Endothelial cell of umbilical vein (primary cell): ENCODE measurements around the gene CBX2. TPM values are rescaled to one million over a fixed set of nuclear protein-coding genes. Genes with fewer than 3 reads are reported as not detected.

ENCODE experiments used
- BruUV-seq: library from RNA; stranded (reverse); fragments of 400-500 nt; replicated peaks from 2 replicates; lab custom pipeline; 2021; lab: Mats Ljungman, UMichigan
- CTCF ChIA-PET: fragments of 300-600, 350-600 bp; sonication (Branson Sonifier 250); formaldehyde crosslinking; loops from one replicate; lab custom pipeline; 2021; ENCODE audit warnings: antibody characterized with exemption, inconsistent platforms; lab: Charles Lee
- POLR2A ChIA-PET: fragments of 300-600, 350-600 bp; sonication (Branson Sonifier 250); formaldehyde crosslinking; loops from one replicate; lab custom pipeline; 2021; ENCODE audit warnings: antibody characterized with exemption, inconsistent platforms; lab: Charles Lee
- DNase-seq: peaks from one replicate; pipeline ENCODE4 v3.0.0-alpha.2; 2011; ENCODE audit warnings: low read depth, low spot score
- FAIRE-seq: peaks from 2 replicates; lab custom pipeline; 2011; peaks lifted over from hg19 to GRCh38; lab: Jason Lieb, UNC
- H2AFZ ChIP-seq: 2 replicates; pipeline ENCODE4 v1.6.0; 2012; ENCODE audit warnings: low read depth, low read length, control low read depth, inconsistent platforms
- H3K27ac ChIP-seq: 2 replicates; pipeline ENCODE4 v1.5.1; 2011; ENCODE audit warnings: low read depth, mild to moderate bottlenecking, control low read depth, low read length, moderate library complexity; ENCODE audit not compliant: insufficient read depth
- H3K27me3 ChIP-seq, 2 experiments: 2 replicates each; pipeline versions ENCODE4 v1.6.0 to v1.6.1; 2011; ENCODE audit warnings: low read length in 2 of 2, mixed read lengths in 1 of 2; ENCODE audit not compliant: control insufficient read depth in 2 of 2, insufficient read depth in 2 of 2
- H3K36me3 ChIP-seq, 2 experiments: 2 replicates in 1 of 2; 3 replicates in 1 of 2; pipeline ENCODE4 v1.5.1; 2011; ENCODE audit warnings: low read length in 2 of 2, mild to moderate bottlenecking in 1 of 2, moderate library complexity in 1 of 2; ENCODE audit not compliant: control insufficient read depth in 2 of 2, insufficient read depth in 2 of 2; ENCODE audit errors: extremely low read depth in 1 of 2
- H3K4me1 ChIP-seq: 3 replicates; pipeline ENCODE4 v1.5.1; 2011; ENCODE audit warnings: mild to moderate bottlenecking, low read length; ENCODE audit not compliant: control insufficient read depth, insufficient read depth; ENCODE audit errors: extremely low read depth
- H3K4me2 ChIP-seq: 2 replicates; pipeline ENCODE4 v1.6.1; 2011; ENCODE audit warnings: low read length, control low read depth, mixed read lengths; ENCODE audit not compliant: insufficient read depth
- H3K4me3 ChIP-seq, 3 experiments: fragments of 200-600 bp in 1 of 3; sonication (generic), shearing (Covaris generic) in 1 of 3; replicated peaks in 1 of 3; 2 replicates each; pipeline ENCODE4 v1.5.1; 2011 to 2016; ENCODE audit warnings: control low read depth in 3 of 3, low read length in 3 of 3, mild to moderate bottlenecking in 2 of 3, inconsistent platforms in 1 of 3, low read depth in 1 of 3, moderate library complexity in 1 of 3; ENCODE audit not compliant: insufficient read depth in 1 of 3
- H3K79me2 ChIP-seq: 2 replicates; pipeline ENCODE4 v1.6.0; 2012; ENCODE audit warnings: low read length, inconsistent platforms; ENCODE audit not compliant: control insufficient read depth, insufficient read depth
- H3K9ac ChIP-seq: replicated peaks from 2 replicates; pipeline ENCODE3; 2011; ENCODE audit warnings: low read length, control low read depth; ENCODE audit not compliant: insufficient read depth; ENCODE audit errors: extremely low read depth
- H3K9me1 ChIP-seq: replicated peaks from 3 replicates; pipeline ENCODE4 v1.6.0; 2011; ENCODE audit warnings: mild to moderate bottlenecking, low read length; ENCODE audit not compliant: control insufficient read depth, insufficient read depth; ENCODE audit errors: extremely low read depth
- H3K9me3 ChIP-seq: replicated peaks from 2 replicates; pipeline ENCODE4 v1.5.1; 2012; ENCODE audit warnings: low read length, inconsistent platforms; ENCODE audit not compliant: control insufficient read depth, insufficient read depth
- H4K20me1 ChIP-seq: replicated peaks from 2 replicates; pipeline ENCODE3; 2011; ENCODE audit warnings: mild to moderate bottlenecking, low read length; ENCODE audit not compliant: control insufficient read depth, insufficient read depth; ENCODE audit errors: extremely low read depth
- EZH2 ChIP-seq: IDR thresholded peaks from 2 replicates; pipeline ENCODE4 v1.6.1; 2012; ENCODE audit warnings: borderline replicate concordance, low read depth, mild to moderate bottlenecking, moderate library complexity, low read length, inconsistent platforms; ENCODE audit not compliant: severe bottlenecking
- FOS ChIP-seq: IDR thresholded peaks from 2 replicates; pipeline ENCODE4 v1.6.1; 2011; ENCODE audit warnings: mild to moderate bottlenecking, low read length, moderate library complexity, borderline replicate concordance; ENCODE audit not compliant: insufficient read depth
- GATA2 ChIP-seq: IDR thresholded peaks from 2 replicates; pipeline ENCODE4 v1.7.0; 2011; ENCODE audit warnings: low read depth, mild to moderate bottlenecking, moderate library complexity, mixed read lengths, low read length; ENCODE audit not compliant: insufficient read length, insufficient read depth
- JUN ChIP-seq: IDR thresholded peaks from 2 replicates; pipeline ENCODE4 v1.6.1; 2011; ENCODE audit warnings: borderline replicate concordance, low read depth; ENCODE audit not compliant: insufficient read length, insufficient read depth
- MYC ChIP-seq: IDR thresholded peaks from one replicate; pipeline ENCODE4 v1.6.1; 2011; ENCODE audit warnings: mild to moderate bottlenecking, low read depth, low read length
- POLR2A ChIP-seq: IDR thresholded peaks from 2 replicates; pipeline ENCODE4 v1.6.1; 2012; ENCODE audit warnings: low read depth, mild to moderate bottlenecking, control low read depth, low read length
- POLR2AphosphoS5 ChIP-seq: IDR thresholded peaks from 2 replicates; pipeline ENCODE4 v1.6.1; 2012; ENCODE audit warnings: low read depth, mild to moderate bottlenecking, control low read depth, low read length, moderate library complexity; ENCODE audit not compliant: insufficient read depth
- dilution Hi-C: fragments of 300-500 bp; cut with MboI; formaldehyde crosslinking; loops from one replicate; pipeline ENCODE4 v1.15.0; 2019; ENCODE audit warnings: low sequenced_read_pairs; ENCODE audit not compliant: extremely low pct_ligation_motif_present
- intact Hi-C: fragments of 100-400 bp; cut with micrococcal nuclease; formaldehyde crosslinking; loops from one replicate; pipeline ENCODE4 v1.10.0; 2022
- polyA plus RNA-seq, 4 experiments: library from polyadenylated mRNA; depleted of rRNA in 3 of 4; stranded (reverse) in 3 of 4; unstranded in 1 of 4; fragments of >200 nt; gene quantifications; 2 replicates each; pipeline versions ENCODE4 v1.2.1 to v1.2.3, GENCODE V29; 2011 to 2012; ENCODE audit warnings: missing spikeins in 1 of 4
- total RNA-seq: library from RNA; stranded (reverse); gene quantifications from 2 replicates; pipeline ENCODE4 v1.2.3, GENCODE V29; 2021
- TF ChIP-seq, protein P1 (sequence below), 2 donors: IDR thresholded peaks; 1 replicate in 1 of 2; 2 replicates in 1 of 2; pipeline ENCODE4 v1.5.1; 2011; ENCODE audit warnings: low read length in 2 of 2, mild to moderate bottlenecking in 2 of 2, moderate library complexity in 2 of 2, control low read depth in 1 of 2, inconsistent platforms in 1 of 2, low read depth in 1 of 2; ENCODE audit not compliant: insufficient read depth in 1 of 2; ENCODE audit errors: extremely low read depth in 1 of 2
- TF ChIP-seq, protein P2 (sequence below): IDR thresholded peaks from 2 replicates; pipeline ENCODE4 v1.6.1; 2011; ENCODE audit not compliant: insufficient read depth, insufficient read length

The CBX2 gene
- total and polyA plus RNA-seq, 2 donors (not counting 3 experiments of a cell fraction or from before 2014, with no cell fraction given): 10.5 to 20.0 TPM

DNA sequence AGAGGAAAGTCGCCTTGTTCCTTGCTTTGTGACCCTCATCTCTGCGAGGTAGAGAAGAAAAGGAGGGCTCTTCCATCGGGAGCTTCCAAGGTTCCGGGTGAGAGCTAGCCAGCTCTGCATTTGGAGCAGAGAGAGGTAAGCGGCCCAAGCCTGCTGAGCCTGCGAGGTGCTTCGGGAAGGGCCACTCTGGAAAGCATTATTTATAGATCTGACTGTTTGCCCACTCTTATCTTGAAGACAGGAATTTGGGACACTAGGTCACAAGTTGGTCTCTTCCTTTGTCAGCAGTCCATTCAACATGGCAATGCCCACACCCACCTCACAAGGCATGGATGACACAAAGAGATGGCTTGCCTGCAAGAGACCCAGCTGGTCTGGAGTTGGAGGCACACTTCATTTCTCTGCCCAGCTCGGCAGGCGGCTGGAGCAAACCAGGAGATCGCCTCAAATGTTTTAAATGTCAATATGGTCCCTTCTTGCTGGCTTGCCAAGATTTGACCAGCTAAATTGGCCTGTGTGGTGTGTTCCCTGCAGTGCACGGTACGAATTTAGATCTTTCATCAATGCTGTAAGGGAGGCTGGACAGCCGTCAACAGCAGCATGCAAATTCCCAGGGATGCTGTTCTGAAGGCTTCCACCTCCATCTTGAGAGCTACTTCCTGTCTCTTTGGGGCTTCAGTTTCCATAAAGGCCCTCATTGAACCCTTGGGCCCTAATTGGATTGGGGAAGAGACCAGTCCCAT, 41.8 kb downstream of the CBX2 start:
- BruUV-seq: no TSS peak
- ChIA-PET CTCF (interaction anchor here (2.8 kb wide), 1 partner anchor 16 kb away, joined by 12 read pairs; no protein-coding TSS in a partner anchor), POLR2A (no interaction called here)
- dilution Hi-C loops (no loop called here), intact Hi-C loops (no loop called here)
- Histone ChIP-seq H3K4me2 (no peak overlapping the region), H3K4me3 (no peak overlapping the region), H3K9me1 (no peaks in the 10 kb centered on the region), H3K9me3 (no peaks in the 10 kb centered on the region), H3K27ac (no peak overlapping the region), H2AFZ (no peak overlapping the region), H3K79me2 (no peaks in the 10 kb centered on the region), H3K4me1 (peaks cover 3% of the 10 kb centered on the region), H3K36me3 (no peaks in the 10 kb centered on the region), H3K27me3 (peaks cover 35 to 50% of the 10 kb centered on the region in 2 experiments), H4K20me1 (no peaks in the 10 kb centered on the region), H3K9ac (no peak overlapping the region)
- TF ChIP-seq POLR2AphosphoS5: no peak
- no peak for TF ChIP-seq MYC
- TF ChIP-seq FOS: no peak
- FAIRE-seq (no peak), DNase-seq (no peak)

DNA sequence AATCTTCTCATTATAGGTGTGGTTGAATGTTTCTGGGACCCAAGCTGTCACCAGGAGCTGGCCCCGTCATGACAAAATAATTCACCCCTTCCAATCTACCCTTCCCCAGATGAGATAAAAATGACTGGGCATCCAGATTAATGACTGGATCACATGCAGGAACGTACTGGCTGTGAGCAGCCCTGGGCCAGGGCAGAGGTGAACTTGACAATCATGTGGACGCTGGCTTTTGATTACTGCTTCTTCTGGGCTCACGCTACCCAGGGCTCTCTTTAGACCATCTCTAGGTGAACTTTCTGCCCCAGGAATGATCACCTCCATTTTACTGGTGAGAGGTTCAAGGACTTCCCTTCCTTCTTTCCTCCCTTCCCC, 43.0 kb downstream of the CBX2 start:
- TF ChIP-seq EZH2 (no peak), GATA2 (no peak), POLR2A (no peak), MYC (no peak), FOS (no peak), JUN (no peak), POLR2AphosphoS5 (no peak)
- TF ChIP-seq, protein P1, sequence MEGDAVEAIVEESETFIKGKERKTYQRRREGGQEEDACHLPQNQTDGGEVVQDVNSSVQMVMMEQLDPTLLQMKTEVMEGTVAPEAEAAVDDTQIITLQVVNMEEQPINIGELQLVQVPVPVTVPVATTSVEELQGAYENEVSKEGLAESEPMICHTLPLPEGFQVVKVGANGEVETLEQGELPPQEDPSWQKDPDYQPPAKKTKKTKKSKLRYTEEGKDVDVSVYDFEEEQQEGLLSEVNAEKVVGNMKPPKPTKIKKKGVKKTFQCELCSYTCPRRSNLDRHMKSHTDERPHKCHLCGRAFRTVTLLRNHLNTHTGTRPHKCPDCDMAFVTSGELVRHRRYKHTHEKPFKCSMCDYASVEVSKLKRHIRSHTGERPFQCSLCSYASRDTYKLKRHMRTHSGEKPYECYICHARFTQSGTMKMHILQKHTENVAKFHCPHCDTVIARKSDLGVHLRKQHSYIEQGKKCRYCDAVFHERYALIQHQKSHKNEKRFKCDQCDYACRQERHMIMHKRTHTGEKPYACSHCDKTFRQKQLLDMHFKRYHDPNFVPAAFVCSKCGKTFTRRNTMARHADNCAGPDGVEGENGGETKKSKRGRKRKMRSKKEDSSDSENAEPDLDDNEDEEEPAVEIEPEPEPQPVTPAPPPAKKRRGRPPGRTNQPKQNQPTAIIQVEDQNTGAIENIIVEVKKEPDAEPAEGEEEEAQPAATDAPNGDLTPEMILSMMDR (IDR thresholded peaks at IDR 0.05; ENCODE audit: extremely low read depth in 1 of 2, insufficient read depth in 1 of 2, low read depth in 1 of 2, low read length in 2 of 2): no peak
- TF ChIP-seq, protein P2, sequence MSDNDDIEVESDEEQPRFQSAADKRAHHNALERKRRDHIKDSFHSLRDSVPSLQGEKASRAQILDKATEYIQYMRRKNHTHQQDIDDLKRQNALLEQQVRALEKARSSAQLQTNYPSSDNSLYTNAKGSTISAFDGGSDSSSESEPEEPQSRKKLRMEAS: no peak
- dilution Hi-C loops: no loop called here
- Histone ChIP-seq H3K27ac (no peak overlapping the region), H3K4me1 (no peaks in the 10 kb centered on the region), H3K9me3 (no peaks in the 10 kb centered on the region), H3K36me3 (no peaks in the 10 kb centered on the region), H3K9me1 (no peaks in the 10 kb centered on the region), H3K4me2 (no peak overlapping the region), H3K27me3 (peaks cover 33 to 37% of the 10 kb centered on the region in 2 experiments), H3K79me2 (no peaks in the 10 kb centered on the region), H3K9ac (no peak overlapping the region), H4K20me1 (no peaks in the 10 kb centered on the region), H2AFZ (no peak overlapping the region), H3K4me3 (no peak overlapping the region)
- no TSS peak for BruUV-seq
- DNase-seq (no peak), FAIRE-seq (no peak)
- ChIA-PET POLR2A (no interaction called here), CTCF (interaction anchor here (1.0 to 1.7 kb wide), 2 partner anchors 9 to 14 kb away, joined by 3 read pairs; no protein-coding TSS in a partner anchor)
- intact Hi-C loops: no loop called here
